ENCODE measurements around the gene EVA1C.

GRCh38 chr21:32366191-32366590, 46.3 kb upstream of the EVA1C start:
- TF ChIP-seq TAF1 (IDR thresholded peaks at IDR 0.05; ENCODE audit: low read depth) (no peak), USF1 (IDR thresholded peaks at IDR 0.05) (no peak), CREB1 (IDR thresholded peaks at IDR 0.05; ENCODE audit: low read depth) (no peak), REST (IDR thresholded peaks at IDR 0.05; ENCODE audit: low read depth) (no peak), YY1 (IDR thresholded peaks at IDR 0.05; ENCODE audit: low read depth) (no peak)
